Testis (tissue), 2 donors: ENCODE data around the gene SET.

Experiments
- CTCF ChIP-seq, 3 experiments: fragments of 450-650 bp in 2 of 3; fragments of 200-600 bp in 1 of 3; sonication (generic) in 1 of 3; IDR thresholded peaks; one replicate each; pipeline ENCODE4 v1.5.1; 2016 to 2019; ENCODE audit warnings: antibody characterized with exemption in 3 of 3, mild to moderate bottlenecking in 2 of 3, moderate library complexity in 1 of 3
- POLR2A ChIP-seq: fragments of 450-650 bp; IDR thresholded peaks from one replicate; pipeline ENCODE4 v1.6.1; 2017; ENCODE audit warnings: antibody characterized with exemption, mild to moderate bottlenecking, moderate library complexity

- no peak for TF ChIP-seq CTCF (IDR thresholded peaks at IDR 0.05)
- TF ChIP-seq POLR2A: no peak
Measured at GRCh38 chr9:128732576-128732975, 43.6 kb downstream of the SET start.
